ENCODE results near the gene MTNR1B.

Gene MTNR1B

GRCh38 chr11:92969634-92970347 is at the start of gene MTNR1B:
TSS of gene MTNR1B (plus strand) at chr11:92969651. CDS start at chr11:92969726, 75 bp downstream.
- no peak for DNase-seq

- DNase-seq, result no peak
Observed at GRCh38 chr11:92920331-92920730, 49.1 kb upstream of the MTNR1B start.

GRCh38 chr11:92922731-92923130 is 46.7 kb upstream of the MTNR1B start:
- no peak for DNase-seq

- no peak for DNase-seq
Observed at GRCh38 chr11:92929246-92929645, 40.2 kb upstream of the MTNR1B start.

GRCh38 chr11:92929653-92930052 is 39.8 kb upstream of the MTNR1B start:
- DNase-seq, result no peak

- no peak for DNase-seq
Observed at GRCh38 chr11:92931746-92932422, 37.6 kb upstream of the MTNR1B start.

GRCh38 chr11:92939305-92939704 is 30.1 kb upstream of the MTNR1B start:
- DNase-seq, result no peak

GRCh38 chr11:92941676-92942571 is 27.5 kb upstream of the MTNR1B start:
- no peak for DNase-seq

GRCh38 chr11:92946707-92947106 is 22.7 kb upstream of the MTNR1B start:
- no peak for DNase-seq

- no peak for DNase-seq
Observed at GRCh38 chr11:92948116-92948515, 21.3 kb upstream of the MTNR1B start.

GRCh38 chr11:92954003-92954402 is 15.4 kb upstream of the MTNR1B start:
- no peak for DNase-seq

GRCh38 chr11:92955860-92956259 is 13.6 kb upstream of the MTNR1B start:
- DNase-seq, result no peak

GRCh38 chr11:92960886-92961285 is 8.6 kb upstream of the MTNR1B start:
- DNase-seq, result no peak

GRCh38 chr11:92962446-92962845 is 7.0 kb upstream of the MTNR1B start:
- no peak for DNase-seq

GRCh38 chr11:92964471-92964870 is 5.0 kb upstream of the MTNR1B start:
- no peak for DNase-seq

GRCh38 chr11:92965196-92965595 is 4.3 kb upstream of the MTNR1B start:
- no peak for DNase-seq

- DNase-seq, result no peak
Observed at GRCh38 chr11:92967178-92967577, 2.3 kb upstream of the MTNR1B start.

- no peak for DNase-seq
Observed at GRCh38 chr11:92967867-92968266, 1.6 kb upstream of the MTNR1B start.

- no peak for DNase-seq
Observed at GRCh38 chr11:92969293-92969633, 188 bp upstream of the MTNR1B start.

- no peak for DNase-seq
Observed at GRCh38 chr11:92972248-92972647, 2.8 kb downstream of the MTNR1B start.

GRCh38 chr11:92975285-92975684 is 5.8 kb downstream of the MTNR1B start:
- DNase-seq, result no peak

- no peak for DNase-seq
Observed at GRCh38 chr11:92976681-92977080, 7.2 kb downstream of the MTNR1B start.

- no peak for DNase-seq
Observed at GRCh38 chr11:92977401-92977800, 8.0 kb downstream of the MTNR1B start.
